Measurements from ENCODE around the gene KLHL3.

The KLHL3 gene

DNA sequence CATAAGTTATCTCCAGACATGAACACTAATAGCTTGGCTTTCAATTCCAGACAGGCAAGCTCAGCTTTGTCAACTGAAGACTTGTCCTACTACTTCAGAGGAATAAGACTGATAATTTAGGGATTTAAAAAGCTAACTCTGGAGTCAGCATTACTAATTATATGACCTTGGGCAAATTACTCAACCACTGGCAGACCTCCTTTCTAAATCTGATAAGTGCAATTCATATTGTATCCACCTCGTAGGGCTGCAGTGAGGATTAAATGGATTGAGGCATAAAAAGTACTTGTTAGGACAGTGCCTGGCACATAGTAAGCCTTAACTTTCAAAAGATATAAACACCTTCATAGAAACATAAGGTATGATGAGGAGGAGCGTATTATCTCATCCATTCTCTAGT, 104.4 kb downstream of the KLHL3 start:
- Histone ChIP-seq H3K4me3 (ENCODE audit: low read length) (no peak overlapping the region), H3K27ac (ENCODE audit: low read depth, low read length) (no peak overlapping the region), H3K4me2 (ENCODE audit: low read length) (no peak overlapping the region), H3F3A (ENCODE audit: control insufficient read depth, insufficient read depth) (no peaks in the 10 kb centered on the region), H3K4me1 (ENCODE audit: control insufficient read depth, low read length) (no peaks in the 10 kb centered on the region), H3K36me3 (ENCODE audit: control insufficient read depth, low read length) (no peaks in the 10 kb centered on the region), H3K79me2 (ENCODE audit: control insufficient read depth, low read length) (no peaks in the 10 kb centered on the region), H3K27me3 (ENCODE audit: control insufficient read depth, low read length) (no peaks in the 10 kb centered on the region), H3K9me3 (ENCODE audit: control insufficient read depth, insufficient read depth, low read length) (no peaks in the 10 kb centered on the region), H4K20me1 (ENCODE audit: control insufficient read depth, insufficient read depth, low read depth, low read length) (no peaks in the 10 kb centered on the region), H3K9me2 (replicated peaks; ENCODE audit: control insufficient read depth, low read length) (no peaks in the 10 kb centered on the region)
- no peak for TF ChIP-seq EZH2phosphoT487 (IDR thresholded peaks at IDR 0.05; ENCODE audit: borderline replicate concordance, low read length)
- TF ChIP-seq, protein P1, sequence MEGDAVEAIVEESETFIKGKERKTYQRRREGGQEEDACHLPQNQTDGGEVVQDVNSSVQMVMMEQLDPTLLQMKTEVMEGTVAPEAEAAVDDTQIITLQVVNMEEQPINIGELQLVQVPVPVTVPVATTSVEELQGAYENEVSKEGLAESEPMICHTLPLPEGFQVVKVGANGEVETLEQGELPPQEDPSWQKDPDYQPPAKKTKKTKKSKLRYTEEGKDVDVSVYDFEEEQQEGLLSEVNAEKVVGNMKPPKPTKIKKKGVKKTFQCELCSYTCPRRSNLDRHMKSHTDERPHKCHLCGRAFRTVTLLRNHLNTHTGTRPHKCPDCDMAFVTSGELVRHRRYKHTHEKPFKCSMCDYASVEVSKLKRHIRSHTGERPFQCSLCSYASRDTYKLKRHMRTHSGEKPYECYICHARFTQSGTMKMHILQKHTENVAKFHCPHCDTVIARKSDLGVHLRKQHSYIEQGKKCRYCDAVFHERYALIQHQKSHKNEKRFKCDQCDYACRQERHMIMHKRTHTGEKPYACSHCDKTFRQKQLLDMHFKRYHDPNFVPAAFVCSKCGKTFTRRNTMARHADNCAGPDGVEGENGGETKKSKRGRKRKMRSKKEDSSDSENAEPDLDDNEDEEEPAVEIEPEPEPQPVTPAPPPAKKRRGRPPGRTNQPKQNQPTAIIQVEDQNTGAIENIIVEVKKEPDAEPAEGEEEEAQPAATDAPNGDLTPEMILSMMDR (IDR thresholded peaks at IDR 0.05; ENCODE audit: low read depth, low read length, poor library complexity, severe bottlenecking), result no peak

GRCh38 chr5:137630972-137631370, 104.9 kb downstream of the KLHL3 start:
- Histone ChIP-seq H3K9me2 (replicated peaks; ENCODE audit: control insufficient read depth, low read length) (no peaks in the 10 kb centered on the region), H3K4me1 (ENCODE audit: control insufficient read depth, low read length) (no peaks in the 10 kb centered on the region), H3K4me2 (ENCODE audit: low read length) (no peak overlapping the region), H3K27me3 (ENCODE audit: control insufficient read depth, low read length) (no peaks in the 10 kb centered on the region), H3K9me3 (ENCODE audit: control insufficient read depth, insufficient read depth, low read length) (no peaks in the 10 kb centered on the region), H3K27ac (ENCODE audit: low read depth, low read length) (no peak overlapping the region), H3K36me3 (ENCODE audit: control insufficient read depth, low read length) (no peaks in the 10 kb centered on the region), H3K4me3 (ENCODE audit: low read length) (no peak overlapping the region), H3K79me2 (ENCODE audit: control insufficient read depth, low read length) (no peaks in the 10 kb centered on the region), H4K20me1 (ENCODE audit: control insufficient read depth, insufficient read depth, low read depth, low read length) (no peaks in the 10 kb centered on the region), H3F3A (ENCODE audit: control insufficient read depth, insufficient read depth) (no peaks in the 10 kb centered on the region)
- TF ChIP-seq, protein P1 (IDR thresholded peaks at IDR 0.05; ENCODE audit: low read depth, low read length, poor library complexity, severe bottlenecking), result no peak
- TF ChIP-seq EZH2phosphoT487 (IDR thresholded peaks at IDR 0.05; ENCODE audit: borderline replicate concordance, low read length), result no peak

GRCh38 chr5:137630216-137630971, 105.5 kb downstream of the KLHL3 start:
- TF ChIP-seq, protein P1 (IDR thresholded peaks at IDR 0.05; ENCODE audit: low read depth, low read length, poor library complexity, severe bottlenecking), result no peak
- no peak for TF ChIP-seq EZH2phosphoT487 (IDR thresholded peaks at IDR 0.05; ENCODE audit: borderline replicate concordance, low read length)

More at GRCh38 chr5:137630216-137630971, 105.5 kb downstream of the KLHL3 start:
- no peak overlapping the region for H3K4me2 ChIP-seq (ENCODE audit: low read length)
- no peaks in the 10 kb centered on the region for H3K9me3 ChIP-seq (ENCODE audit: control insufficient read depth, insufficient read depth, low read length)
- no peaks in the 10 kb centered on the region for H3K4me1 ChIP-seq (ENCODE audit: control insufficient read depth, low read length)
- H3K27me3 ChIP-seq (ENCODE audit: control insufficient read depth, low read length), result no peaks in the 10 kb centered on the region
- no peaks in the 10 kb centered on the region for H3K36me3 ChIP-seq (ENCODE audit: control insufficient read depth, low read length)
- H3K9me2 ChIP-seq (replicated peaks; ENCODE audit: control insufficient read depth, low read length), result no peaks in the 10 kb centered on the region
- H3F3A ChIP-seq (ENCODE audit: control insufficient read depth, insufficient read depth), result no peaks in the 10 kb centered on the region
- no peak overlapping the region for H3K4me3 ChIP-seq (ENCODE audit: low read length)
- no peaks in the 10 kb centered on the region for H3K79me2 ChIP-seq (ENCODE audit: control insufficient read depth, low read length)
- H4K20me1 ChIP-seq (ENCODE audit: control insufficient read depth, insufficient read depth, low read depth, low read length), result no peaks in the 10 kb centered on the region
- no peak overlapping the region for H3K27ac ChIP-seq (ENCODE audit: low read depth, low read length)
